ENCODE data around the gene CDIP1.

The CDIP1 gene

GRCh38 chr16:4505356-4506147 is 33.0 kb downstream of the CDIP1 start:
- TF ChIP-seq CTCF (conservative IDR thresholded peaks at IDR 0.05; ENCODE audit: low read length), result no peak
- no peak overlapping the region for H3K4me3 ChIP-seq (ENCODE audit: low read length)
- DNase-seq (ENCODE audit: low read depth), result no peak

GRCh38 chr16:4501071-4501478 is 37.5 kb downstream of the CDIP1 start:
- H3K4me3 ChIP-seq (ENCODE audit: low read length), result peak overlapping the region; percentile 31
- peak; percentile 35 for DNase-seq (ENCODE audit: low read depth)
- no peak for TF ChIP-seq CTCF (conservative IDR thresholded peaks at IDR 0.05; ENCODE audit: low read length)

- peak; percentile 81 for DNase-seq (ENCODE audit: low read depth)
- peak overlapping the region; percentile 31 for H3K4me3 ChIP-seq (ENCODE audit: low read length)
- no peak for TF ChIP-seq CTCF (conservative IDR thresholded peaks at IDR 0.05; ENCODE audit: low read length)
Measured at GRCh38 chr16:4500272-4500671, 38.3 kb downstream of the CDIP1 start.

GRCh38 chr16:4499196-4499555 is 39.4 kb downstream of the CDIP1 start:
- no peak overlapping the region for H3K4me3 ChIP-seq (ENCODE audit: low read length)
- DNase-seq (ENCODE audit: low read depth), result no peak
- no peak for TF ChIP-seq CTCF (conservative IDR thresholded peaks at IDR 0.05; ENCODE audit: low read length)

GRCh38 chr16:4498546-4499195 is 39.9 kb downstream of the CDIP1 start:
- TF ChIP-seq CTCF (conservative IDR thresholded peaks at IDR 0.05; ENCODE audit: low read length), result no peak
- no peak for DNase-seq (ENCODE audit: low read depth)
- H3K4me3 ChIP-seq (ENCODE audit: low read length), result no peak overlapping the region

GRCh38 chr16:4496305-4496704 is 42.3 kb downstream of the CDIP1 start:
- no peak overlapping the region for H3K4me3 ChIP-seq (ENCODE audit: low read length)
- no peak for TF ChIP-seq CTCF (conservative IDR thresholded peaks at IDR 0.05; ENCODE audit: low read length)
- DNase-seq (ENCODE audit: low read depth), result peak; percentile 51

- TF ChIP-seq CTCF (conservative IDR thresholded peaks at IDR 0.05; ENCODE audit: low read length), result no peak
- no peak overlapping the region for H3K4me3 ChIP-seq (ENCODE audit: low read length)
- DNase-seq (ENCODE audit: low read depth), result no peak
Measured at GRCh38 chr16:4495766-4496165, 42.8 kb downstream of the CDIP1 start.

All from AG10803 (cell line).